HG03342 (cell line): ENCODE results near the gene GTF2F2.
"Not testable (repeated sequence)": the region's sequence is repeated elsewhere in the genome, so short reads cannot be mapped to it uniquely, and the experiment has no call there.

ENCODE experiments used
- ATAC-seq: cut with Tn5 transposase; IDR thresholded peaks from one replicate; pipeline ENCODE4 v1.9.1; 2021; ENCODE audit warnings: mild to moderate bottlenecking, moderate library complexity; ENCODE audit not compliant: unreplicated experiment

Gene GTF2F2

GRCh38 chr13:45298550-45298949 lies 178.2 kb downstream of the GTF2F2 start:
- not testable (repeated sequence) for ATAC-seq

- no peak for ATAC-seq
These were observed 178.9 kb downstream of the GTF2F2 start for GRCh38 chr13:45299194-45299593.

GRCh38 chr13:45300190-45300985 lies 180.1 kb downstream of the GTF2F2 start:
- no peak for ATAC-seq

- no peak for ATAC-seq
These were observed 181.0 kb downstream of the GTF2F2 start for GRCh38 chr13:45301263-45301662.

- no peak for ATAC-seq
These were observed 182.2 kb downstream of the GTF2F2 start for GRCh38 chr13:45302507-45302906.

GRCh38 chr13:45303026-45303425 lies 182.7 kb downstream of the GTF2F2 start:
- ATAC-seq = no peak

- no peak for ATAC-seq
These were observed 183.6 kb downstream of the GTF2F2 start for GRCh38 chr13:45303866-45304265.

GRCh38 chr13:45305079-45305478 lies 184.8 kb downstream of the GTF2F2 start:
- no peak for ATAC-seq

GRCh38 chr13:45306966-45307365 lies 186.7 kb downstream of the GTF2F2 start:
- no peak for ATAC-seq

GRCh38 chr13:45310341-45311131 lies 190.2 kb downstream of the GTF2F2 start:
- ATAC-seq = no peak

GRCh38 chr13:45314822-45315221 lies 194.5 kb downstream of the GTF2F2 start:
- no peak for ATAC-seq

GRCh38 chr13:45315520-45316167 lies 195.3 kb downstream of the GTF2F2 start:
- no peak for ATAC-seq

- ATAC-seq = no peak
These were observed 196.0 kb downstream of the GTF2F2 start for GRCh38 chr13:45316338-45316737.

- ATAC-seq = no peak
These were observed 196.7 kb downstream of the GTF2F2 start for GRCh38 chr13:45316996-45317395.

GRCh38 chr13:45320876-45321629 lies 200.7 kb downstream of the GTF2F2 start:
- no peak for ATAC-seq

GRCh38 chr13:45325806-45326205 lies 205.5 kb downstream of the GTF2F2 start:
- no peak for ATAC-seq

- no peak for ATAC-seq
These were observed 207.1 kb downstream of the GTF2F2 start for GRCh38 chr13:45327253-45327955.

GRCh38 chr13:45328661-45329111 lies 208.4 kb downstream of the GTF2F2 start:
- no peak for ATAC-seq

- no peak for ATAC-seq
These were observed 210.9 kb downstream of the GTF2F2 start for GRCh38 chr13:45331123-45331619.

GRCh38 chr13:45331692-45332035 lies 211.4 kb downstream of the GTF2F2 start:
- ATAC-seq = no peak
